Superior temporal gyrus (tissue), 1 donor: ENCODE measurements around the gene PKP4.

Source experiments
- DNase-seq: peaks from one replicate; pipeline ENCODE4 v3.0.0-alpha.2; 2016; ENCODE audit errors: extremely low spot score

PKP4 gene

DNA sequence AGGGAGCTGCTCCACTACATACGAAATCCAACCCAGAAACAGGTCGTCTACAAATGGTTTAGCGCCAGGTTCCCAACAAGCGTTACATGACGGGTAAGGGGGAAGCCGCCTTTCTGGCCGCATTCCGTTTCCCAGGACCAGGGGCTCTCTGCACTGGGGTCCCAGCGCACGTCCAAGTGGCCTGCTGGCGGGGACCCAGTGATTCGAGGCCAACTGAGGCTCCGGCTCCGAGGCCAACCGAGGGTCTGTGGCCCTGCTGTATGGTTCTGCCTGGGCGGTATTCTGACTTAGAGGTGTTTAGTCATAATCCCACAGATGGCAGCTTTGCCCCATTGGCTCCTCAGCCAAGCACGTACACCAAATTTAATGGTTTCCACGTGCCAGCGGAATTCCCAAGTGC is 127.2 kb downstream of the PKP4 start:
- no peak for DNase-seq

GRCh38 chr2:158586491-158586890 is 129.7 kb downstream of the PKP4 start:
- DNase-seq = no peak

GRCh38 chr2:158589303-158589702 is 132.6 kb downstream of the PKP4 start:
- no peak for DNase-seq

DNA sequence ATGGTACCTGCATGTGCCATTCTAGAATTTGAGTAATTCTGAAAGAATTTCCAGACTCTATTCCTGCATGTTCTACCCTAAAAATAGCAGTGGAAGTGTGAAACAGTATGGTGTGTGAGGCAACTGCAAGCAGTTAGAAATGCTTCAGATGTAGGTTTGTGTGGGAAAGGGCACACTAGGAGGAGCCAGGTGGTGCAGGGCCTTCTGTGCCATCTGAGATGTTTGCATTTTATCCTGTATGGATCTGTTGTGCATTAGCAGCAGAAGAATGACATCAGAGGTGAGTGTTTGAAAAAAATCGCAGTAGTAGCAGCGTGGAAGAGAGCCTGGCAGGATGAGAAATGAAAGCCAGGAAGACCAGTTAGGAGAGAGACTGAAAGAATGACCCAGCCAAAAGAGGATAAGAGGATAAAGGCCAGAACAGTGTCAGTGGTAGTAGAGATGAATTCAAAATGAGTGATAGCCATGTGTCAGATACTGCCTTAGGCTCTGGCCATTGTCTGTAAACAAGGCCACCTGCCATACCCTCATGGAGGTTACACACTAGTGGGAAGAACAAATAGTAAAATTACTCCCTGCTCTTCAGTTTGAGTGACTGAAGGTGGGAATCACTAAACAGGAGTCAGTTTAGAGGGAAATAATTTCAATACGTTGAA is 142.2 kb downstream of the PKP4 start:
- DNase-seq = peak; percentile 51

DNA sequence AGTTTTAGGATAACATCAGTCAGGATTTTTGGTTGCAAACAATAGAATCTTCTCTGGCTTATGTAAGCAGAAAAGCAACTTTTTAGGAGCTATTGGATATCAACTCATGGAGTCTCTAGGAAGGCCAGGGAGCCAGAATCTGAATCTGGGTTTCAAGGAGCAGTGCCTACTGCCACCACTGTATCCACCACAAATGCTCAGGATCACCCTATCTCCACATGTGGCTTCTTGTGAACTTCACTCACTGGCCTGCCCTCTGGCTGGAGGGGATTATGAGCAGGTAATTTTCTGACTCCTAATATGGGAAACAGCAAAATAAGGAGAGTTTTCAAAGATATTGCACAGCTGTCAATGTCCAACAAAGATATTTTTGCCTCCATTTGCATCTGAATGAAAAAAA is 142.9 kb downstream of the PKP4 start:
- DNase-seq = no peak

DNA sequence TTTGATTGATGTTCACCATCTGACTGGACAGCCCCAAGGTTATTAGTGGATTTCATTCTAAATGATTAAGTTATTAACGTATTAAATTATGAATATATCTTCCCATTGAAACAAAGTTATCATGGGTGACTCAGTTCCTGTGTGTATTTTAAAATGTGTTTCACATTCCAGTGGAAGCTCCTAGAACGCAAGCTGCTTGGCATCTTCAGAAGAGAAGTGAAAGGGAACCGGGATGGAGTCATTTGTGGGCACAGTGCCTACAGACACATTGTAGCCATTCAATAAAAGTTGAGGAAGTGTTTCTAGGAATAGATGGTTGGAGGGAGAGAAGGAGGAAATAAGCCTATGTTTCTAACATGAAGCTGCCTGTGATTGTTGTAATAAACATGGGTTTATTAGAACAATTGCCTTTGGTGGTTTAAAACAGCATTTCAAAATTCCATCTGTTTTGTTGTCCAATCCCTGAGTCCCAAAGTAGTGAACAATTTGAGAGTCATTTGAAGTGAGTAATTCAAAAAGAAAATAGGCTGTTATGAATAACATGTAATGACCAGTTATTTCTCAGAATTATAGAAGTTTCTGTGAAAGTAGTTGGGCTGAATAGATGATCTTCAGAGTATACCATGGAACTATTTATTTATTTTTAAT is 143.5 kb downstream of the PKP4 start:
- peak; percentile 42 for DNase-seq

DNA sequence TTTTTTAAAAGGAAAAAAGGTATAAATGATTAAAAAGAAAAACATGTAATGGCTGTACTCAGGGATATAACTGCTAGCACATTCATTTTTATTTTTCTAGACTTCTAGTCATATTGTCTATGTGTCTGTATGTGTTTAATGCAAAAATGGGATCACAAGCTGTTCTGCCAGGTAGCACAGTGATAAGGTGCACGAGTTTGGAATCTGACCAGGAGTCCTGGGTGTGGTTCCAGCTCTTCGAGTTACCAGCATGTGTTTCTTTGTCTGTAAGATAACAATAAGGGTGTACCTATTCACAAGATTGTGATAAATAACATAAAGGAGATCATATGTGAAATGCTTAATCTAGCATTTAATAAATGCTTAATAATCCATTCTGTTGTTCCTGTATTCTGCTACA is 145.3 kb downstream of the PKP4 start:
- DNase-seq = no peak

DNA sequence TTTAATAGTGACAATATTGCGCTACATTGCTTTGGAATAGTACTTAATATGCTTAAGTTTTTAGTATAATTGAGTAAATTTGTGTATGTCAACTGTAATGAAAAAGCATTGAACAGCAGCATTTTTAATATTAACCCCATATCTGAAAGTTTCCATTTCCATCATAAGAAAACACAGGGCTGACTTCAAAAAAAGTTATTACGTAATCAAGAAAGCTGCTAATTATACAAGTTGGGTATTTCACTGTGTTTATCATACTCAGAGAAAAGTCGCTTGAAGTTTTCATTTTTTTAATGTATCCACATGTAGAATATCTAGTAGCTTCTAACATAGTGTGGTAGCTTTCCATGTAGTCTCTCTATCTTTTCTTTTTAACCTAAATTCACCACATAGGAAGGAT is 146.5 kb downstream of the PKP4 start:
- DNase-seq = no peak

DNA sequence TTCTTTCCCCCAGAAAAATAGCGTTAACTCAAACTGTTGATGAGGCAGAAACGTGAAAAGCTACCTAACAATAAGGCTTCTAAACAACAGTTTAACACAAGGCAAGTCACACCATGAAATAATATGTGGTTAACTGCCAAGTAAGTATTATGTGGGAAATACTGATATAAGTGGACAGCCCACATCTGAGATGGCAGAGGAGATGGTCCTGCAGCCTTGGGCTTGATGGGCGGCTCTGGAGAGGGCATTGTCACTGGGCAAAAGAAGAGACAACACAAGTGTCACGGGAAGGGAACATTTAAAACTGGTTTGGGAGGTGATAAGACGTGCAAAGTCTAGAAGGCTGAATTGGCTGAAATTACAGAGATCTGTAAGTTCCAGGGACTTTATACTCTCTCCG is 147.2 kb downstream of the PKP4 start:
- DNase-seq = no peak

- DNase-seq = no peak
Observed at GRCh38 chr2:158610059-158610458, 153.3 kb downstream of the PKP4 start.

DNA sequence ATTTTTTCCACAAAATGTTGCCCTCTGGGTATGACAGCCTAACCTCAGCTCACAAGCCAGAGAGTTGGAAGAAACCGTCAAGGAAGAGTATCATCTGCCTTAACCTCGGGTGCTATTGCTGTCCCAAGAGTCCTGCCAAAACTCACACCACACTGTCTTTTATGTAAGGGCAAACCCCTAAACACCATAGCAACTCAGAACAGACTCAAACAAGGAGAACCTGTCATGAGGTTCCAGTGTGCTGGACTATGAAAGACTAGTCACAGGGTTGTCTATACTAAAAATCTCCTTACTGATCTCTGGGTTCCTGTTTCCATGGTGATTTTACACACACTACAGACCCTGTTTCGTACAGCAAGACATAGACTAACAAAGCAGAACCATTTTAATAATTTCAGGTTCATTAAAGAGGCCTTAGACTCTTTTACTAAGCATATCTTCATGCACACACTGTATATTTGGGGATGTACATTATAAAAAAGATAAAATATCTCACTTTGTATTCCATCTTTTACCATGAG is 159.8 kb downstream of the PKP4 start:
- no peak for DNase-seq

DNA sequence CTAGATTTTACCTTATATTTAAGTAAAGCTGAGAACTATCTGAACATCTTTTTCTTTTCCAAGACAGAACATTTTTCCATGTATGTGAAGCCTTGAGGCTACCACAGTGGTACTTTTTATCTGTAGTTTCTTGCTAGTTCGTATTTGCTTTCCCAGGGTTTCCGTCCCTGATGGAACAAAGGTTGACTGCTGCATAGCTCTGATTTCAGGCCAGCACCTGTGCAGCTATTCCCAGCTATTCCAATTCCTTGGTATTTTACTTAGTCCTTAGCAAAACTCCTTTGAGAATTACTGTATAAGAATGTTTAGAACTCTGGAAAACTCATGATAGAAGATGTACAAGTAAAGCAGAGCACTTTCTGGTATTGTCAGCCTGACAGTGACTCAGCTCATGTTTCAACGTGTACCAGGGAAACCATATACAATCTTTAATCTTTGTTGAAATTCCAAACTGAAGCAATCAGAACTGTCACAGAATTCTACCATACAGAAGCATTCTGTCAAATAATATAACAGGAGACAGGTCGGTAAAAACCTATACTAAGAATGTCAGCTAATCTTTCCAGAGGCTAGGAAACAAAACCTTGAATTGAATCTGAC is 162.2 kb downstream of the PKP4 start:
- DNase-seq = no peak

DNA sequence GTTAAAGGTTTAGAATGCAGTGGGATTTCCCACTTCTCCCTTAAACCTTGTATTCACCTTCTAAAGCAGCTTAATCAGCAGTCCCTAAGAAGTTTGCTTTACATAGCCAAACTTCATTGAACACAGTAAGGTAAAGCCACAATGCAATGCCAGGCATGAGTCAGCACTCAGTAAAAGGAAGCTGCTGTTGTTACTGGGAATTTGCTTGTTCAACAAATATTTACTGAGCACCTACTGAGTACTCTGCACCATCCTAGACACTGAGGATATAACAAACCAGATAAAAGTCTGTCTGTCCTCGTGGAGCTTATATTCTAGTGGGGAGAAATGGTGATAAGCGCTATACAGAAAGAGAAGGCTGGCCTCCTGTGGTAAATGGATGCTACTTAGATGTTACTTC is 162.7 kb downstream of the PKP4 start:
- no peak for DNase-seq

GRCh38 chr2:158620656-158621055 is 163.9 kb downstream of the PKP4 start:
- no peak for DNase-seq

- DNase-seq = no peak
Observed at GRCh38 chr2:158624071-158624667, 167.4 kb downstream of the PKP4 start.

GRCh38 chr2:158624961-158625360 is 168.2 kb downstream of the PKP4 start:
- DNase-seq = no peak

DNA sequence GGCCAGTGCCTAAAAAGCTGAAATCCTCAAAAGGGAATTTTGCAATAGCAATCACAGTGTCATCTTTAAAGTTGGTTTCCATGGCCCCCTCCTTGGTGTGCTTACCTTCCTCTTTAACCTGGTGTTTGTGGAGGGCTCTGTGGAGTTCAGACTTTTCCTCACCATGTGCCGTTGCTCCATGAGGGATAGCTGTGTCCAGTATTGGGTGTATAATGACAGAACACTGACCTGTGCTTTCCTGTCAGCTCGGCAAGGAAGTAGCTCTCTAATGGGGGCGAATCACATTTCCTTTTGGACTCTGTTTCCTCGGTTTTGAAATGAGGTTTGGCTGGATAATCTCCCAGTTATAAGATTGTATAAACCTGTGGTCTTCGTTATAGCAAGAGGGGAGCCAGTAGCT is 172.4 kb downstream of the PKP4 start:
- DNase-seq = no peak

DNA sequence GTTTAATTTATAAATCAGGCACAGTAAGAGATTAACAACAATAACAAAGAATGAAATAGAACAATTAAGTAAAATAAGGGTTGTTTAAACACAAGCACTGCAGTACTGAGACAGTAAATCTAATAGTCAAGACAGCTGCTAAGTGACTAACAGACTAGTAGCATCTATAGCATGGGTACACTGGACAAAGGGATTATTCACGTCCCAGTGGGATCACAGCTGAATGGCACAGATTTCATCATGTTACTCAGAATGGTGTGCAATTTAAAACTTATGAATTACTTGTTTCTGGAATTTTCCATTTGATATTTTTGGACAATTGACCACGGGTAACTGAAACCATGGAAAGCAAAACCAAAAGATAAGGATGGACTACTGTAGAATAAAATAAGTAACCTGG is 176.5 kb downstream of the PKP4 start:
- no peak for DNase-seq

- no peak for DNase-seq
Observed at GRCh38 chr2:158634627-158635026, 177.9 kb downstream of the PKP4 start.

DNA sequence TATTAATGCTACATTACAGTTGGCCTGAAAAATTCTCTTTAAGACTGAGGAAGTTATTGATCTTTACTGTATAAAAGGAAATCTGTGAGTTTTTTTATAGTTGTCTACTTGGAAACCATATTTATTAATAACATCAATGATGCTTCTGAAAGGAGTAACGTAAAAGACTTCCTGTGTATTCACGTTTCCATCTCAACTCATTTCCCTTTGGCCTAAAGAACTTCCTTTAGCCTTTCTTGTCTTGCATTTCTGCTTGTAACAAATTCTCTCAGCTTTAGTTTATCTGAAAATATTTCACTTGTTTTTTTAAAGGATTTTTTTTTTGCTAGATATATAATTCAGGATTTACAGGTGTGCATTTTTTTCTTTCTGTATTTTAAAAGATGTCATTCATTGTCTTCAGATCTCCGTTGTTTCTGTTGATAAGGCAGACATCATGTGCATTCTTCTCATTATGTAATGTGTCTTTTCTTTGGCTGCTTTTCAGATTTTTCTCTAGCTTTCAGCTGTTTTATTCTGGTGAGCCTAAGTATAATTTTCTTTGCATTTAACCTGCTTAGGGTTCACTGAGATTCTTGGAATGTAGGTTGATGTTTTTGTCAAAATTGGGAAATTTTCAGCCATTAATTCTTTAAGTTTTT is 179.3 kb downstream of the PKP4 start:
- DNase-seq = peak; percentile 55

- no peak for DNase-seq
Observed at GRCh38 chr2:158637357-158637756, 180.6 kb downstream of the PKP4 start.

- DNase-seq = no peak
Observed at GRCh38 chr2:158644139-158644538, 187.4 kb downstream of the PKP4 start.
